Karpas-422 (cell line): Measurements from ENCODE around the gene DRC7. TPM values are rescaled to one million over a fixed set of nuclear protein-coding genes. Genes with fewer than 3 reads are reported as not detected.

Experiments used
- DNase-seq: peaks from one replicate; pipeline ENCODE4 v3.0.0-alpha.2; 2015
- H2AFZ ChIP-seq: fragments of 200-600 bp; sonication (generic); 2 replicates; pipeline ENCODE4 v1.6.1; 2014; ENCODE audit warnings: antibody characterized with exemption, low read length, mixed read lengths
- H3K27ac ChIP-seq: fragments of 200-600 bp; sonication (generic); 2 replicates; pipeline ENCODE4 v1.5.1; 2014; ENCODE audit warnings: mild to moderate bottlenecking, low read length, moderate library complexity
- H3K27me3 ChIP-seq: fragments of 200-600 bp; sonication (generic); 2 replicates; pipeline ENCODE4 v1.6.1; 2014; ENCODE audit warnings: low read length, mixed read lengths
- H3K36me3 ChIP-seq: fragments of 200-600 bp; sonication (generic); 2 replicates; pipeline ENCODE4 v1.6.1; 2014; ENCODE audit warnings: low read length, mixed read lengths; ENCODE audit not compliant: insufficient read depth
- H3K4me1 ChIP-seq: fragments of 200-600 bp; sonication (generic); 2 replicates; pipeline ENCODE4 v1.6.1; 2014; ENCODE audit warnings: mild to moderate bottlenecking, low read length, mixed read lengths
- H3K4me2 ChIP-seq: fragments of 200-600 bp; sonication (generic); 2 replicates; pipeline ENCODE4 v1.6.1; 2014; ENCODE audit warnings: low read length, low read depth, mild to moderate bottlenecking; ENCODE audit not compliant: poor library complexity, severe bottlenecking
- H3K4me3 ChIP-seq: fragments of 200-600 bp; sonication (generic); 2 replicates; pipeline ENCODE4 v1.5.1; 2014; ENCODE audit warnings: mild to moderate bottlenecking, antibody characterized with exemption, low read length, mixed read lengths
- H3K79me2 ChIP-seq: fragments of 200-600 bp; sonication (generic); 2 replicates; pipeline ENCODE4 v1.6.1; 2014; ENCODE audit warnings: mild to moderate bottlenecking, low read length, mixed read lengths
- H3K9ac ChIP-seq: fragments of 200-600 bp; sonication (generic); 2 replicates; pipeline ENCODE4 v1.6.0; 2014; ENCODE audit warnings: low read length
- H3K9me2 ChIP-seq: fragments of 200-600 bp; sonication (generic), shearing (Covaris generic); replicated peaks from 2 replicates; pipeline ENCODE4 v1.6.0; 2014; ENCODE audit warnings: mild to moderate bottlenecking, low read length, moderate library complexity; ENCODE audit not compliant: insufficient read depth
- H3K9me3 ChIP-seq: fragments of 300-700, 200-600 bp; sonication (generic); 2 replicates; pipeline ENCODE4 v1.6.1; 2014; ENCODE audit warnings: low read length, mixed read lengths
- H4K20me1 ChIP-seq: fragments of 200-600 bp; sonication (generic); 2 replicates; pipeline ENCODE4 v1.6.1; 2014; ENCODE audit warnings: mild to moderate bottlenecking, antibody characterized with exemption, low read length, low read depth; ENCODE audit not compliant: insufficient read depth
- total RNA-seq: library from RNA; depleted of rRNA; stranded (reverse); fragments of >200 nt; shearing (Covaris generic); gene quantifications from 2 replicates; pipeline ENCODE4 v1.2.3, GENCODE V29; 2014; ENCODE audit warnings: low replicate concordance

Gene DRC7
- total RNA-seq, 1 experiment from 2014 or later: not detected

DNA sequence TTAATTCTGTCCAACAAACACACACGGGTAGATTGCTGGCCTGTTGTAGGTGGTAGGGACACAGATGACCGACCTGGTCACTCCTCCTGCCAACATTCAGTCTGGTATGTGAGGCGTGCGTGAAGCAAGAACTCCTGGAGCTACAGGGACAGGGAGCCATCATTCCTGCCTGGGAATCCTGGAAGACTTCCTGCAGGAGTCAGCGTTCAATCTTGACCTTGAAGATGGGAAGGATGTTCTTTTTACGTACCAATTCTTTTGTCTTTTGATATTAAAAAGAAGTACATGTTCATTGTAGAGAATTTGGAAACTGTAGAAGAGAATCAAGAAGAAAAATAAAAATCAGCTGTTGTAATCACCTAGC lies 30.0 kb upstream of the DRC7 start:
- no peaks in the 10 kb centered on the region for H3K4me1 ChIP-seq
- no peak overlapping the region for H2AFZ ChIP-seq
- no peak overlapping the region for H3K4me2 ChIP-seq
- no peaks in the 10 kb centered on the region for H3K9me2 ChIP-seq
- DNase-seq: no peak
- H4K20me1 ChIP-seq: no peaks in the 10 kb centered on the region
- H3K36me3 ChIP-seq: no peaks in the 10 kb centered on the region
- no peak overlapping the region for H3K9ac ChIP-seq
- H3K9me3 ChIP-seq: no peaks in the 10 kb centered on the region
- H3K79me2 ChIP-seq: no peaks in the 10 kb centered on the region
- H3K4me3 ChIP-seq: no peak overlapping the region
- no peaks in the 10 kb centered on the region for H3K27me3 ChIP-seq
- no peak overlapping the region for H3K27ac ChIP-seq

DNA sequence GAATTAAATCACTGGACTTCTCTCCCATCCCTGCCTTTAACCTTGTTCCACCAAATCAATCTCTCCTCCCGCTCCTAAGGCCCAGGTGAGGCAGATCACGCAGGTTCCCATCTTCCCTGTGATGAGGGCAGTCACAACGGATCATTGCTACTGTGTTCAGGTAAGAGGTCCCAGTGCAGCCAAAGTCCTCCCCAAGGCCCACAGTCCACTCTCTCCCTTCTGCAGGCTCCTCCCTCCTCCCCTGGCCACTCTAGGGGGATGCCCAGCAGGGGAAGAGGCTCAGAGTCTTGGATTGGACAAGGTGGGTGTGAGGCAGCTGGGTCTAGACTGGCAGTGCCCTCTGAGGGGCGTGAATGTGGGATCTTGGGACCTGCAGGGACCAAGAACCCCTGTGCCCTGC lies 29.1 kb upstream of the DRC7 start:
- Histone ChIP-seq H3K9me3 (no peaks in the 10 kb centered on the region), H3K36me3 (no peaks in the 10 kb centered on the region), H4K20me1 (no peaks in the 10 kb centered on the region), H3K4me1 (no peaks in the 10 kb centered on the region), H3K27me3 (no peaks in the 10 kb centered on the region), H3K9ac (no peak overlapping the region), H3K4me3 (no peak overlapping the region), H2AFZ (no peak overlapping the region), H3K27ac (no peak overlapping the region), H3K79me2 (no peaks in the 10 kb centered on the region), H3K9me2 (no peaks in the 10 kb centered on the region), H3K4me2 (no peak overlapping the region)
- DNase-seq: no peak

DNA sequence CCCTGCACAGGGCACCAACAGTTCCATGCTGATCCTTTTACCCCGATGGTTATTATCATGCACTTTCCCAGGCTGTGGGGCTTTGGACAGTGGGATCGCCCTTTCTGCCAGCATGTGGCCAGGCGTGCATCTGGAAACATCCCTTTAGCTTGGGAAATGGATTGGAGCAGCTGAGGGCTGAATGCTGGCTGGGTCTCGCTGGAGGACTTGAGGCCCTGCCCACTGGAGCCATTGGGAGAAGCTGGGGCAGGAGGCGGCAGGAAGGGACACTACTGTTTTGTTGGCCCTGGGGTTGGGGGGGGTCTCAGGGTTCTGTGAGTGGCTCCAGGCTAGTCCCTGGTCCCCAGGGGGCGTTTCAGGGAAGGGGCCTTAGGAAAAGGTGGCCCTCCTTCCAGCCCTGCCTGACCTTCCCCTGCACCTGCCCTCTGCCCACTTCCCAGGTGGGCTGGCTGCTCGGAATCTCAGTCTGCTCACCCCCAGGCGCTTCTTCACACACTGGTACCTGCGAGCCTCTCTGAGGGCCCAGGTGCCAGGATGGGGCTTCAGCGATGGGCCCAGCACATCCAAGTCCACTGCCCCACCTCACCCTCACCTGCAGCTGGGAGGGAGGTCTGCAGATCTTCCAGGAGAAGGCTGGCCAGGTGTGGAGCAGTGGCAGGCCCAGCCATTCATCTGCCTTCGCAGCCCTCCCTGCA lies 28.1 kb upstream of the DRC7 start:
- H3K4me2 ChIP-seq: no peak overlapping the region
- no peaks in the 10 kb centered on the region for H3K79me2 ChIP-seq
- no peaks in the 10 kb centered on the region for H4K20me1 ChIP-seq
- H3K36me3 ChIP-seq: no peaks in the 10 kb centered on the region
- no peak overlapping the region for H3K9ac ChIP-seq
- no peaks in the 10 kb centered on the region for H3K9me2 ChIP-seq
- H3K27me3 ChIP-seq: no peaks in the 10 kb centered on the region
- no peak overlapping the region for H3K27ac ChIP-seq
- H3K9me3 ChIP-seq: no peaks in the 10 kb centered on the region
- H3K4me3 ChIP-seq: no peak overlapping the region
- DNase-seq: no peak
- no peak overlapping the region for H2AFZ ChIP-seq
- no peaks in the 10 kb centered on the region for H3K4me1 ChIP-seq

DNA sequence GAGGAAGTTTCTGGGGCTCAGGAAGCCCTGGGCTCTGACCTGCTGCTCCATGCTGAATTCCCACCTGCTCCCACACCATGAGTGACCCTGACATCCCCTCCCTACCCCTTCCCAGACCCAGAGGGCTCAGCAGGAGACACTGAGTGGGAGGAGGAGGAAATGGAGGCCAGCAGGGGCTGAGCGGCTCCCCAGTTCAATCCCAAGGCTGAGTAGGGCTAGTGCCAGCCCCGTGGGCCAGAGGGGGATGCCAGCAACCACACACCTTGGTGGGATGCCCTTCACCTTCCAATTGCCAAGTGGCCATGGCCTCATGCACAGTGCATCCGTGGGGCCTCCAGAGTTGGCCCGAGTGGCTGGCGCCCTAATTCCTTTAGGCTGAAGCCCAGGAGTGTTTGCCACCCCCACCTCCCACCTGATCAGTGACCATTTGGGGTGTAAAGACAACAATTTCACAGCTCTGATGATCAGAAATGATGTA lies 27.5 kb upstream of the DRC7 start:
- H3K79me2 ChIP-seq: no peaks in the 10 kb centered on the region
- H3K4me2 ChIP-seq: no peak overlapping the region
- no peaks in the 10 kb centered on the region for H3K27me3 ChIP-seq
- no peaks in the 10 kb centered on the region for H3K4me1 ChIP-seq
- H3K9ac ChIP-seq: no peak overlapping the region
- no peak for DNase-seq
- no peaks in the 10 kb centered on the region for H3K9me2 ChIP-seq
- no peaks in the 10 kb centered on the region for H4K20me1 ChIP-seq
- H3K9me3 ChIP-seq: no peaks in the 10 kb centered on the region
- H3K36me3 ChIP-seq: no peaks in the 10 kb centered on the region
- no peak overlapping the region for H2AFZ ChIP-seq
- H3K4me3 ChIP-seq: no peak overlapping the region
- no peak overlapping the region for H3K27ac ChIP-seq

DNA sequence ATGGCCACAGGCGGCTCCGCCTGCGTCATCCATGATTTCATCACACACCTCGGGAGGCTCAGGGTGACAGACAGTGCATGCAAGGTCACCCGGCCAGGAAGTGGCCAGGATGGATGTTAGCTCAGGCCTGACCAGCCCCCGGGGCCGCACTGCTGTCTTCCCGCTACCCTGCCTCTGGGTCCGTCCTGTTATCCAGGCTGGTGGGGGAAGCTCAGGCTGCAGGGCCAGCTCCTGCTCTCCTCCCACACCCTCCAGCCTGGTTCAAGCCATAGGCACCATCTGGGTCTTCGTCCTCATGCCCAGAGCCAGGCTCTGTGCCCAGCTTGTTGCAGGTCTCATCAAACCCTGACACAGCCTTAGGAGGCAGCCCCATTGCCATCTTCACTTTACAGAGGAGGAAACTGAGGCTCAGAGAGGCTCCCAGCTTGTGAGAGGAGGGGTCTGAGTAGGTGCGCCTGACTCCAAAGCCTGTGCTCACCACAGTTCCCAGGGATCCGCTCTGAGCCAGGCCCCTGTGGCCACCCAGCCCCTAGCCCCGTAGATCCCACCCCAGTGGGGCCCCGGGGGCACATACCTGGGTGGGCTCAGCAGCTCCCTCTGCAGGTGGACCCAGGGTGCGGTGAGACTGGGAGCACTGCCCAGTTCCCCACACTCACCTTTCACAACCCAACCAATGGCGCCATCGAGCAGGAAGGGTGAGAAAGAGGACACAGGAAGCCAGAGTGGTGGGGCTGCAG lies 26.9 kb upstream of the DRC7 start:
- Histone ChIP-seq H3K9me3 (no peaks in the 10 kb centered on the region), H3K36me3 (no peaks in the 10 kb centered on the region), H3K9me2 (no peaks in the 10 kb centered on the region), H3K9ac (no peak overlapping the region), H3K79me2 (no peaks in the 10 kb centered on the region), H2AFZ (no peak overlapping the region), H3K4me3 (no peak overlapping the region), H3K27me3 (no peaks in the 10 kb centered on the region), H3K4me1 (no peaks in the 10 kb centered on the region), H4K20me1 (no peaks in the 10 kb centered on the region), H3K4me2 (no peak overlapping the region), H3K27ac (no peak overlapping the region)
- DNase-seq: no peak

DNA sequence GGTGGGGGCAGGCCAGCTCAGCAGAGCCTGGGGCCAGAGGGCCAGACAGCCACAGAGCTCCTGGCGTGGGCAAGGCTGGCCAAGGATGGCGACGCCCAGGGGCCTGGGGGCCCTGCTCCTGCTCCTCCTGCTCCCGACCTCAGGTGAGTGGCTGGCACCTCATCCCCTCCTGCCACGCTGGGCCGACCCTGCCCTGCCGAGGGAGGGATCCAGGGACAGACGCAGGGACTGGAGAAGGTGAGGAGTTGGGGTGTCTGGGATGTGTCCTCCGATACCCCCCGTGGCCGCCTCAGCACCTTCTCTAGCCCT lies 26.4 kb upstream of the DRC7 start, which contains the start of gene ADGRG3:
ADGRG3 (plus strand) TSS at position 44 of the 309 bp plus-strand sequence; CDS start at position 86, 42 bp downstream.
- no peaks in the 10 kb centered on the region for H4K20me1 ChIP-seq
- H3K4me2 ChIP-seq: no peak within 1 kb of the TSS
- no peaks in the 10 kb centered on the region for H3K9me2 ChIP-seq
- no peaks in the 10 kb centered on the region for H3K27me3 ChIP-seq
- H3K9ac ChIP-seq: no peak within 1 kb of the TSS
- H3K36me3 ChIP-seq: no peaks in the 10 kb centered on the region
- no peaks in the 10 kb centered on the region for H3K4me1 ChIP-seq
- H3K27ac ChIP-seq: no peak within 1 kb of the TSS
- no peaks in the 10 kb centered on the region for H3K9me3 ChIP-seq
- H2AFZ ChIP-seq: no peak within 1 kb of the TSS
- no peak within 1 kb of the TSS for H3K4me3 ChIP-seq
- H3K79me2 ChIP-seq: no peaks in the 10 kb centered on the region
- no peak for DNase-seq

DNA sequence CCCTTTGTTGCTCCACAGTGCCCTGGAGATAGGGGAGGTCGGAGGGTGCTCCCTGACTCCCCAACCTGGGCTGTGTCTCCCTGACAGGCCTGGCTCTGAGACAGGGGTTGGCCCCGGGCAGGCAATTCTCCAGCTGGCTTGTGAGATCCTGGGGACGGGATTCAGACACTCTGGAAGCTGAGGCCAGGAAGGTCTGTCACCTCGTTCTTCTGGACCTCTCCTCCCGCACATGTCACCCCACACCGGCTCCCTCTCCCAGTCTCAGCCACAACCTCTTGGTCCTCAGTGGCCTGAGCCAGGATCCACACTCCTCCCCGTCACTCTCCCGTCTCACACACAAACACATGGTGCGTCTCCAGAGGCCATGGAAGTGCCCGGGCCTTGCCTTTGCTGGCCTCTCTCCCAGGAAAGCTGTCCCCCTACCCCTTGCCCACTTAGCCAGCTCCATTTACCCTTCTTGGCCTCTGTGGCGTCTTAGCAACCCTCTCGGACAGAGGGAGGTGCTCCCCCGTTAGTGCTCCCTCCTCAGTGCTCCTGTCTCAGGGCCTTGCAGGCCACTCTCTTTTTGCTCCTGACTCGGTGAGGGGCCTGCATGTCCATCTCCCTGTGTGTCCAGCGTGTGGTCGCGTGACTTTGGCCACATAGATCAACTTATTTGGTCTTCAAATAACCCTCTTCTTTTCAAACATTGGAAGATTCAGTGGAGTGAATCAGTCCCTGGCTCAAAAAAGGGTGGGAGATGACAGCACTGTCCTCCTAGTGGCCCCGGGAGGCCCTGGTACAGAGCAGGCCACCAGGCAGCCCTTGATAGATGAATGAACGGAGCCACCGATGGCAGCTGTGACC lies 25.8 kb upstream of the DRC7 start:
- H3K4me3 ChIP-seq: no peak overlapping the region
- no peak overlapping the region for H3K4me2 ChIP-seq
- H3K9me2 ChIP-seq: no peaks in the 10 kb centered on the region
- H3K9ac ChIP-seq: no peak overlapping the region
- H3K36me3 ChIP-seq: no peaks in the 10 kb centered on the region
- no peaks in the 10 kb centered on the region for H3K9me3 ChIP-seq
- no peak for DNase-seq
- H3K27me3 ChIP-seq: no peaks in the 10 kb centered on the region
- no peaks in the 10 kb centered on the region for H3K79me2 ChIP-seq
- H2AFZ ChIP-seq: no peak overlapping the region
- no peaks in the 10 kb centered on the region for H3K4me1 ChIP-seq
- H3K27ac ChIP-seq: no peak overlapping the region
- H4K20me1 ChIP-seq: no peaks in the 10 kb centered on the region

DNA sequence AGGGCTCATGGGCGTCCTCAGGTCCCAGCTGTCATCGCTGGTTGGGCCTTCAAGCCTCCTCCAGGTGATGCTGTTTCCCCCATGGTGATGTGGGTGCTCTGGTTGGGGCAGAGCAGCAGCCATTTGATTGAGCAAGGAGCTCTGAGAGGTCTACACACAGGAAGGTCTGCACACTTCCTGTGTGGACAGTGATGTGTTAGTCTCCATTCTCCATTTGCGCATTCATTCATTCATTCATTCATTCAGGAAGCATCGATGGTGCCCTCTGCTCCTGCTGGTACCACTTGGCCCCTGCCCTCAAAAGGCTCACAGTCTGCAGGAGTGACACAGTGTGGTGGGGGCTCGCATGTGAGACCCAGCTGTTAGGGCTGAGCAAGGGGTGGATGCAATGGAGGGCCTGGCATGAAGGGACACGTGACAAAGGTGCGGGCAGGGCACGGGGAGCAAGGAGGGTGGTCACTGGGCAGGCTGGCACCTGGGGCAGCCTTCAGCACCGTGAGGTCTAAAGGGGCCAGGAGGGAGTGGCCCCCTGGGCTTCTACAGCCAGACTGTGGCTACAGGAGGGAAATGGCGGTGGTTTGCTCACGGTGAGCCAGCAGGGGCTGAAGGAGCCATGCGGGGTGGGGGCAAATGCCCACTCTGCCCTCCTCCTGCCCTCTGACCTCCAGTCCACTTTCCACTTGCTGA lies 25.0 kb upstream of the DRC7 start:
- no peaks in the 10 kb centered on the region for H3K4me1 ChIP-seq
- no peaks in the 10 kb centered on the region for H4K20me1 ChIP-seq
- H2AFZ ChIP-seq: no peak overlapping the region
- H3K4me3 ChIP-seq: no peak overlapping the region
- no peak overlapping the region for H3K9ac ChIP-seq
- no peak overlapping the region for H3K4me2 ChIP-seq
- H3K9me2 ChIP-seq: no peaks in the 10 kb centered on the region
- H3K27ac ChIP-seq: no peak overlapping the region
- no peaks in the 10 kb centered on the region for H3K27me3 ChIP-seq
- H3K36me3 ChIP-seq: no peaks in the 10 kb centered on the region
- no peaks in the 10 kb centered on the region for H3K9me3 ChIP-seq
- DNase-seq: no peak
- H3K79me2 ChIP-seq: no peaks in the 10 kb centered on the region
